Psoas muscle (tissue), 8 donors: ENCODE data around the gene HRH3. TPM values are rescaled to one million over a fixed set of nuclear protein-coding genes. Genes with fewer than 3 reads are reported as not detected.

ENCODE experiments used
- ATAC-seq, 4 donors: fragments of 200-7000 bp; cut with Tn5 transposase; one replicate each; pipeline ENCODE4 v1.9.1; 2020; ENCODE audit warnings: moderate library complexity in 3 of 4, mild to moderate bottlenecking in 2 of 4
- DNase-seq, 2 donors: peaks; one replicate each; pipeline ENCODE4 v3.0.0-alpha.2; 2020
- H3K27ac ChIP-seq: fragments of 200-600 bp; one replicate; pipeline ENCODE4 v1.8.0; 2022
- H3K27me3 ChIP-seq, 3 donors: fragments of 200-600 bp in 1 of 3; one replicate each; pipeline versions ENCODE4 v1.6.1 to v1.8.0; 2013 to 2022; ENCODE audit warnings: low read length in 2 of 3, mild to moderate bottlenecking in 2 of 3, moderate library complexity in 1 of 3; ENCODE audit not compliant: insufficient read depth in 3 of 3
- H3K36me3 ChIP-seq, 2 donors: fragments of 200-600 bp in 1 of 2; one replicate each; pipeline versions ENCODE4 v1.6.1 to v1.8.0; 2013 to 2022; ENCODE audit warnings: low read depth in 1 of 2, mild to moderate bottlenecking in 1 of 2, moderate library complexity in 1 of 2; ENCODE audit not compliant: insufficient read depth in 1 of 2
- H3K4me1 ChIP-seq: fragments of 200-600 bp; one replicate; pipeline ENCODE4 v1.8.0; 2022
- H3K4me3 ChIP-seq: fragments of 200-600 bp; one replicate; pipeline ENCODE4 v1.8.0; 2022; ENCODE audit warnings: mild to moderate bottlenecking
- H3K9me3 ChIP-seq: fragments of 200-600 bp; one replicate; pipeline ENCODE4 v1.8.0; 2022
- CTCF ChIP-seq: fragments of 200-600 bp; IDR thresholded peaks from one replicate; pipeline ENCODE4 v1.8.0; 2022; ENCODE audit warnings: antibody characterized with exemption
- WGBS, 3 donors: extraction: QIAGEN DNeasy Blood & Tissue Kit; methylation state at CpG; one replicate each; pipeline versions ENCODE4 v1.1.6 to v1.1.7; 2013; 5-methylcytosine and 5-hydroxymethylcytosine counted together
- intact Hi-C, 2 donors: fragments of 100-400 bp; cut with DNase I; formaldehyde crosslinking; loops; one replicate each; pipeline versions ENCODE4 v1.11.0 to v1.14.2; 2022
- polyA plus RNA-seq, 3 donors: library from polyadenylated mRNA; stranded (reverse); fragments of 200-250 nt; gene quantifications; one replicate each; pipeline ENCODE4 v1.2.3, GENCODE V29; 2013
- total RNA-seq, 4 donors: library from RNA; stranded (reverse); fragmentation: NEBNext Ultra II Directional in 2 of 4; extraction: Animal tissue kit (Norgen Biotek cat#: 25700) in 2 of 4; gene quantifications; one replicate each; pipeline versions ENCODE4 v1.2.1 to v1.2.4, GENCODE V29; 2021 to 2023
- donor health status: healthy with polysubstance abuse.
- donor health status: DM: no; HTN: no; CAD: no; lungs with moderate emphysema.
- donor health status: Bipolar disorder and iron deficiency.
- donor health status: healthy.
- donor health status: DM: yes; HTN: yes; CAD: no.
- donor health status: DM: no; HTN: no; CAD: no.
- donor health status: DM: no; HTN: no; CAD: no.
- donor health status: DM: yes; HTN: yes; CAD: no.

Gene HRH3
- total and polyA plus RNA-seq, 7 donors, result 0.03 TPM; not detected in 6

- intact Hi-C loops, result no loop called here
- 91 to 92% (median 91%) methylated on average over 38 of the region's 38 CpGs for WGBS, 3 donors
Measured at GRCh38 chr20:62205618-62206387, 14.3 kb downstream of the HRH3 start.

GRCh38 chr20:62203378-62204030, 16.6 kb downstream of the HRH3 start:
- WGBS, 3 donors, result 76 to 80% (median 78%) methylated on average over 22 of the region's 22 CpGs

More at GRCh38 chr20:62205618-62206387, 14.3 kb downstream of the HRH3 start:
- Histone ChIP-seq H3K36me3 (peaks cover 0 to 32% of the 10 kb centered on the region in 2 donors), H3K9me3 (no peaks in the 10 kb centered on the region), H3K4me1 (peaks cover 12% of the 10 kb centered on the region), H3K27ac (no peak overlapping the region), H3K27me3 (peaks cover 0 to 8% (median 3%) of the 10 kb centered on the region in 3 donors), H3K4me3 (no peak overlapping the region)
- no peak for TF ChIP-seq CTCF
- ATAC-seq, result no peak
- DNase-seq, result peak in 1 of 2 donors; percentile 47

GRCh38 chr20:62202676-62203377, 17.3 kb downstream of the HRH3 start:
- peaks cover 3 to 59% of the 10 kb centered on the region in 2 donors for H3K36me3 ChIP-seq
- intact Hi-C loops, result no loop called here
- no peaks in the 10 kb centered on the region for H3K4me1 ChIP-seq
- 84 to 86% (median 85%) methylated on average over 20 to 23 of the region's 23 CpGs for WGBS, 3 donors
- no peak overlapping the region for H3K4me3 ChIP-seq
- TF ChIP-seq CTCF, result no peak
- H3K27ac ChIP-seq, result no peak overlapping the region
- no peaks in the 10 kb centered on the region for H3K9me3 ChIP-seq
- H3K27me3 ChIP-seq, result no peaks in the 10 kb centered on the region
- DNase-seq (peak in 1 of 2 donors; percentile 36), ATAC-seq (no peak)

More at GRCh38 chr20:62203378-62204030, 16.6 kb downstream of the HRH3 start:
- ATAC-seq (no peak), DNase-seq (peak in 1 of 2 donors; percentile 39)
- Histone ChIP-seq H3K27ac (no peak overlapping the region), H3K4me1 (peaks cover under 1% of the 10 kb centered on the region), H3K36me3 (peaks cover 3 to 53% of the 10 kb centered on the region in 2 donors), H3K9me3 (no peaks in the 10 kb centered on the region), H3K4me3 (no peak overlapping the region), H3K27me3 (no peaks in the 10 kb centered on the region)
- intact Hi-C loops, result no loop called here
- no peak for TF ChIP-seq CTCF

GRCh38 chr20:62202083-62202395, 18.0 kb downstream of the HRH3 start:
- intact Hi-C loops, result no loop called here
- Histone ChIP-seq H3K4me1 (no peaks in the 10 kb centered on the region), H3K4me3 (no peak overlapping the region), H3K9me3 (no peaks in the 10 kb centered on the region), H3K27me3 (no peaks in the 10 kb centered on the region), H3K27ac (no peak overlapping the region), H3K36me3 (peaks cover 3 to 67% of the 10 kb centered on the region in 2 donors)
- DNase-seq, result peak in 1 of 2 donors; percentile 20
- WGBS, 3 donors, result 56 to 96% (median 82%) methylated on average over 5 of the region's 5 CpGs
- ATAC-seq, result no peak
- TF ChIP-seq CTCF, result no peak
